Panc1 (cell line): ENCODE measurements around the gene EPHB6.

Experiments
- POLR2AphosphoS5 ChIP-seq: IDR thresholded peaks from 2 replicates; pipeline ENCODE4 v1.6.1; 2012; ENCODE audit warnings: mild to moderate bottlenecking, low read depth, low read length, moderate library complexity
- SIN3A ChIP-seq: IDR thresholded peaks from 2 replicates; pipeline ENCODE4 v1.6.1; 2012; ENCODE audit warnings: low read depth, mild to moderate bottlenecking, low read length, moderate library complexity, borderline replicate concordance; ENCODE audit not compliant: insufficient read depth
- TCF7L2 ChIP-seq: IDR thresholded peaks from 2 replicates; pipeline ENCODE4 v1.6.1; 2011; ENCODE audit warnings: mild to moderate bottlenecking, low read depth, low read length, inconsistent platforms
- TF ChIP-seq, protein P1 (sequence below): fragments of 450-650 bp; IDR thresholded peaks from 2 replicates; pipeline ENCODE4 v1.5.1; 2017; ENCODE audit warnings: mild to moderate bottlenecking
- TF ChIP-seq, protein P2 (sequence below), 2 experiments: IDR thresholded peaks; 2 replicates each; pipeline ENCODE4 v1.6.1; 2011 to 2012; ENCODE audit warnings: low read depth in 2 of 2, control low read depth in 1 of 2, low read length in 1 of 2, mild to moderate bottlenecking in 1 of 2, moderate library complexity in 1 of 2; ENCODE audit not compliant: insufficient read depth in 1 of 2

DNA sequence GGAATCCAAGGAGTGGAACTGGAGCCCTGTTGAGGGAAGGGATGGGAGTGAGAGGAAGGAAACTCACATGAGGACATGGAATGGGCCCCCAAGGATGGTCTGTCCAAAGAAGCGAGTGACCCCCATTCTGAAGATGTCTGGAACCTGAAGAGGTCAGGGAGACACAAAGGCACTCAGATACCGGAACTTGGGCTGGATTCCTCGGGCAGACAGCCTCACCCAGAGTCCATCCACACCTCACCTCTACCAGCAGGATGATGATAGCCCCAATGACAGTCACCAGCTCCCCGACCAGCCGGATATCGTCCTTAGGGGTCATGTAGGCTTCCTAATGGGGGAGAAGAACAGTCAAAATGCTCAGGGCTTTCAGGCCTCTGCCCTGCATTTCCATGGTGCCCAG lies 20.0 kb downstream of the EPHB6 start:
- TF ChIP-seq, protein P1, sequence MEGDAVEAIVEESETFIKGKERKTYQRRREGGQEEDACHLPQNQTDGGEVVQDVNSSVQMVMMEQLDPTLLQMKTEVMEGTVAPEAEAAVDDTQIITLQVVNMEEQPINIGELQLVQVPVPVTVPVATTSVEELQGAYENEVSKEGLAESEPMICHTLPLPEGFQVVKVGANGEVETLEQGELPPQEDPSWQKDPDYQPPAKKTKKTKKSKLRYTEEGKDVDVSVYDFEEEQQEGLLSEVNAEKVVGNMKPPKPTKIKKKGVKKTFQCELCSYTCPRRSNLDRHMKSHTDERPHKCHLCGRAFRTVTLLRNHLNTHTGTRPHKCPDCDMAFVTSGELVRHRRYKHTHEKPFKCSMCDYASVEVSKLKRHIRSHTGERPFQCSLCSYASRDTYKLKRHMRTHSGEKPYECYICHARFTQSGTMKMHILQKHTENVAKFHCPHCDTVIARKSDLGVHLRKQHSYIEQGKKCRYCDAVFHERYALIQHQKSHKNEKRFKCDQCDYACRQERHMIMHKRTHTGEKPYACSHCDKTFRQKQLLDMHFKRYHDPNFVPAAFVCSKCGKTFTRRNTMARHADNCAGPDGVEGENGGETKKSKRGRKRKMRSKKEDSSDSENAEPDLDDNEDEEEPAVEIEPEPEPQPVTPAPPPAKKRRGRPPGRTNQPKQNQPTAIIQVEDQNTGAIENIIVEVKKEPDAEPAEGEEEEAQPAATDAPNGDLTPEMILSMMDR, result no peak
- no peak for TF ChIP-seq POLR2AphosphoS5
- no peak for TF ChIP-seq SIN3A
- TF ChIP-seq, protein P2, sequence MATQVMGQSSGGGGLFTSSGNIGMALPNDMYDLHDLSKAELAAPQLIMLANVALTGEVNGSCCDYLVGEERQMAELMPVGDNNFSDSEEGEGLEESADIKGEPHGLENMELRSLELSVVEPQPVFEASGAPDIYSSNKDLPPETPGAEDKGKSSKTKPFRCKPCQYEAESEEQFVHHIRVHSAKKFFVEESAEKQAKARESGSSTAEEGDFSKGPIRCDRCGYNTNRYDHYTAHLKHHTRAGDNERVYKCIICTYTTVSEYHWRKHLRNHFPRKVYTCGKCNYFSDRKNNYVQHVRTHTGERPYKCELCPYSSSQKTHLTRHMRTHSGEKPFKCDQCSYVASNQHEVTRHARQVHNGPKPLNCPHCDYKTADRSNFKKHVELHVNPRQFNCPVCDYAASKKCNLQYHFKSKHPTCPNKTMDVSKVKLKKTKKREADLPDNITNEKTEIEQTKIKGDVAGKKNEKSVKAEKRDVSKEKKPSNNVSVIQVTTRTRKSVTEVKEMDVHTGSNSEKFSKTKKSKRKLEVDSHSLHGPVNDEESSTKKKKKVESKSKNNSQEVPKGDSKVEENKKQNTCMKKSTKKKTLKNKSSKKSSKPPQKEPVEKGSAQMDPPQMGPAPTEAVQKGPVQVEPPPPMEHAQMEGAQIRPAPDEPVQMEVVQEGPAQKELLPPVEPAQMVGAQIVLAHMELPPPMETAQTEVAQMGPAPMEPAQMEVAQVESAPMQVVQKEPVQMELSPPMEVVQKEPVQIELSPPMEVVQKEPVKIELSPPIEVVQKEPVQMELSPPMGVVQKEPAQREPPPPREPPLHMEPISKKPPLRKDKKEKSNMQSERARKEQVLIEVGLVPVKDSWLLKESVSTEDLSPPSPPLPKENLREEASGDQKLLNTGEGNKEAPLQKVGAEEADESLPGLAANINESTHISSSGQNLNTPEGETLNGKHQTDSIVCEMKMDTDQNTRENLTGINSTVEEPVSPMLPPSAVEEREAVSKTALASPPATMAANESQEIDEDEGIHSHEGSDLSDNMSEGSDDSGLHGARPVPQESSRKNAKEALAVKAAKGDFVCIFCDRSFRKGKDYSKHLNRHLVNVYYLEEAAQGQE (IDR thresholded peaks at IDR 0.05; ENCODE audit: insufficient read depth in 1 of 2, low read depth in 2 of 2, low read length in 1 of 2), result no peak
- no peak for TF ChIP-seq TCF7L2
